GM12878 (cell line): ENCODE data around the gene EP400. TPM values are rescaled to one million over a fixed set of nuclear protein-coding genes. Genes with fewer than 3 reads are reported as not detected.

ENCODE experiments used
- ATAC-seq: fragments of 200-7000 bp; cut with Tn5 transposase; 3 replicates; pipeline ENCODE4 v1.9.1; 2020; ENCODE audit warnings: mild to moderate bottlenecking, moderate library complexity
- BruUV-seq: library from RNA; stranded (reverse); fragments of 400-500 nt; replicated peaks from 2 replicates; lab custom pipeline; 2021; lab: Mats Ljungman, UMichigan
- CTCF ChIA-PET: fragments of 300-600 bp; sonication (Branson Sonifier 250); formaldehyde crosslinking; extraction: SDS; loops from one replicate; lab custom pipeline; 2021; ENCODE audit warnings: inconsistent platforms; lab: Yijun Ruan, JAX
- POLR2A ChIA-PET: fragments of 350-600 bp; formaldehyde crosslinking; extraction: SDS; loops from one replicate; lab custom pipeline; 2021; ENCODE audit warnings: inconsistent platforms; lab: Charles Lee
- RAD21 ChIA-PET: fragments of 300-600 bp; sonication (Branson Sonifier 250); formaldehyde crosslinking; loops from one replicate; lab custom pipeline; 2023; ENCODE audit warnings: antibody characterized with exemption; ENCODE audit not compliant: unreplicated experiment; lab: Charles Lee
- SMC1A ChIA-PET: fragments of 300-600 bp; sonication (Branson Sonifier 250); formaldehyde crosslinking; loops from one replicate; lab custom pipeline; 2023; ENCODE audit not compliant: unreplicated experiment, uncharacterized antibody; lab: Charles Lee
- DNase-seq: peaks from one replicate; pipeline ENCODE4 v3.0.0-alpha.2; 2011; ENCODE audit warnings: low read depth, low spot score
- FAIRE-seq: peaks from 3 replicates; lab custom pipeline; 2011; peaks lifted over from hg19 to GRCh38; lab: Jason Lieb, UNC
- H2AFZ ChIP-seq: 2 replicates; pipeline ENCODE4 v1.6.0; 2011; ENCODE audit warnings: low read depth, low read length, control low read depth; ENCODE audit not compliant: control insufficient read depth
- H3K27ac ChIP-seq: 2 replicates; pipeline ENCODE4 v1.5.1; 2011; ENCODE audit warnings: control low read depth; ENCODE audit not compliant: control insufficient read depth, insufficient read depth
- H3K27me3 ChIP-seq, 2 experiments: replicated peaks in 1 of 2; 2 replicates each; pipeline versions ENCODE4 v1.6.0 to v1.6.1; 2011; ENCODE audit warnings: low read length in 1 of 2; ENCODE audit not compliant: control insufficient read depth in 2 of 2, insufficient read depth in 2 of 2
- H3K36me3 ChIP-seq, 2 experiments: 2 replicates each; pipeline ENCODE4 v1.5.1; 2011; ENCODE audit warnings: low read length in 1 of 2; ENCODE audit not compliant: control insufficient read depth in 2 of 2, insufficient read depth in 2 of 2
- H3K4me1 ChIP-seq: 2 replicates; pipeline ENCODE4 v1.6.1; 2011; ENCODE audit warnings: mild to moderate bottlenecking, low read length, moderate library complexity, mixed read lengths; ENCODE audit not compliant: control insufficient read depth, insufficient read depth
- H3K4me2 ChIP-seq: 2 replicates; pipeline ENCODE4 v1.6.0; 2011; ENCODE audit warnings: control low read depth; ENCODE audit not compliant: control insufficient read depth, insufficient read depth
- H3K4me3 ChIP-seq: fragments of 200-600 bp; sonication (generic); 2 replicates; pipeline ENCODE4 v1.5.1; 2016
- H3K79me2 ChIP-seq: 2 replicates; pipeline ENCODE4 v1.6.0; 2011; ENCODE audit warnings: low read length; ENCODE audit not compliant: control insufficient read depth, insufficient read depth
- H3K9ac ChIP-seq: 2 replicates; pipeline ENCODE4 v1.8.0; 2011; ENCODE audit warnings: low read length, control low read depth, mixed read lengths; ENCODE audit not compliant: control insufficient read depth, insufficient read depth
- H3K9me3 ChIP-seq: replicated peaks from 3 replicates; pipeline ENCODE4 v1.5.1; 2011; ENCODE audit warnings: mild to moderate bottlenecking, low read length; ENCODE audit not compliant: control insufficient read depth, insufficient read depth
- H4K20me1 ChIP-seq: 2 replicates; pipeline ENCODE4 v1.6.0; 2011; ENCODE audit not compliant: control insufficient read depth, insufficient read depth
- BMI1 ChIP-seq: fragments of 450-650 bp; IDR thresholded peaks from 2 replicates; pipeline ENCODE4 v1.6.1; 2016; ENCODE audit warnings: mild to moderate bottlenecking, moderate library complexity, borderline replicate concordance
- CHD1 ChIP-seq: IDR thresholded peaks from 2 replicates; pipeline ENCODE4 v1.6.1; 2012; ENCODE audit warnings: low read depth, low read length, improper control_type of control experiment
- E2F4 ChIP-seq: IDR thresholded peaks from 2 replicates; pipeline ENCODE4 v1.6.1; 2012; ENCODE audit warnings: low read depth, low read length, improper control_type of control experiment
- EED ChIP-seq: sonication (generic); IDR thresholded peaks from 2 replicates; pipeline ENCODE4 v1.6.1; 2016; ENCODE audit warnings: antibody characterized with exemption, low read depth
- IKZF2 ChIP-seq, 2 experiments: fragments of 450-650 bp; IDR thresholded peaks; 2 replicates each; pipeline ENCODE4 v1.6.1; 2017; ENCODE audit warnings: mild to moderate bottlenecking in 2 of 2, moderate library complexity in 2 of 2
- NFYA ChIP-seq: IDR thresholded peaks from 2 replicates; pipeline ENCODE4 v1.6.1; 2011; ENCODE audit warnings: low read depth, mild to moderate bottlenecking, low read length, improper control_type of control experiment, borderline replicate concordance
- PML ChIP-seq: IDR thresholded peaks from 2 replicates; pipeline ENCODE4 v1.6.1; 2012; ENCODE audit warnings: low read length, inconsistent platforms
- RCOR1 ChIP-seq: conservative IDR thresholded peaks from 2 replicates; pipeline ENCODE4 v1.6.1; 2012; ENCODE audit warnings: low read depth, low read length, improper control_type of control experiment
- RELB ChIP-seq: fragments of 450-650 bp; IDR thresholded peaks from 2 replicates; pipeline ENCODE4 v1.6.1; 2017; ENCODE audit warnings: low read depth, mild to moderate bottlenecking, moderate library complexity
- SPI1 ChIP-seq: IDR thresholded peaks from 2 replicates; pipeline ENCODE4 v1.6.1; 2011; ENCODE audit warnings: low read depth, mild to moderate bottlenecking, low read length, moderate library complexity, borderline replicate concordance; ENCODE audit not compliant: insufficient read depth
- WGBS: methylation state at CpG from one replicate; pipeline ENCODE4 v1.1.6; 2016; ENCODE audit warnings: low lambda C conversion rate; ENCODE audit not compliant: insufficient replicate concordance, insufficient coverage; ENCODE audit errors: missing lambda C conversion rate; 5-methylcytosine and 5-hydroxymethylcytosine counted together
- in situ Hi-C: fragments of 300-500 bp; cut with MboI; formaldehyde crosslinking; loops from 9 replicates; pipeline ENCODE4 v1.14.3; 2018; ENCODE audit warnings: mixed read lengths
- intact Hi-C: fragments of 100-400 bp; cut with micrococcal nuclease; formaldehyde crosslinking; loops from one replicate; pipeline ENCODE4 v1.14.2; 2022; ENCODE audit not compliant: unreplicated experiment
- polyA plus RNA-seq, 11 experiments: library from polyadenylated mRNA; depleted of rRNA in 4 of 11; unstranded in 6 of 11; stranded (reverse) in 5 of 11; fragments of >200 nt; fragmentation: Nextera tagmentation in 4 of 11; fragmentation: Illumina TruSeq in 1 of 11; extraction: Ambion mirVana in 4 of 11; extraction: Trizol in 1 of 11; gene quantifications; 1 replicate in 1 of 11; 2 replicates in 10 of 11; pipeline versions ENCODE4 v1.2.1 to v1.2.3, GENCODE V29; 2011 to 2016; ENCODE audit warnings: inconsistent platforms in 2 of 11, missing spikeins in 2 of 11, low read depth in 1 of 11
- total RNA-seq, 4 experiments: library from RNA; depleted of rRNA in 3 of 4; stranded (reverse); fragments of >200 nt in 3 of 4; fragmentation: Illumina TruSeq in 1 of 4; extraction: Trizol in 1 of 4; gene quantifications; 2 replicates each; pipeline versions ENCODE4 v1.2.1 to v1.2.3, GENCODE V29; 2013 to 2021
- TF ChIP-seq, protein P1 (sequence below): fragments of 450-650 bp; IDR thresholded peaks from 2 replicates; pipeline ENCODE4 v1.6.1; 2017; ENCODE audit warnings: mild to moderate bottlenecking, moderate library complexity

EP400 gene
- total and polyA plus RNA-seq, 10 of the 15 experiments (the other 5 are each of a cell fraction or from before 2014, with no cell fraction given): 3.8 to 44.2 (median 8.4) TPM

DNA sequence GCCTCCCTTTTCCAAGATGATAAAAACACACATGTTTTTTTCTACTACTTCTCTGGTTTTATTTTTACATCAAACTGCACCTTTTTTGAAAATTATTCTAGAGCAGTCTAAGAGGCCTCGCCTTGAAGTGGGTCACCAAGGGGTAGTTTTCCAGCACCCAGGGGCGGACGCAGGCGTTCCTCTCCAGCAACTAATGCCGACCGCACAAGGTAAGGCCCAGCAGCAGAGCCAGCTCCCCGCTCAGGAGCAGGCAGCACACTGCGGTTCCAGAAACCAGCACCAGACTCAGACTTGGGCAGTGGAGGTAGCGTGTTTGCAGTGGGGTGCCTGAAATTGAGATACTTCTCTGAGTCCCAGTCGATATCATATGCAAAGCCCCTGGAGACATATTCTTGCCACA, 31.6 kb downstream of the EP400 start:
- in situ Hi-C loops (no loop called here), intact Hi-C loops (no loop called here)
- Histone ChIP-seq H3K9me3 (no peaks in the 10 kb centered on the region), H3K36me3 (peaks cover 21 to 22% of the 10 kb centered on the region in 2 experiments), H3K4me2 (no peak overlapping the region), H3K4me1 (no peaks in the 10 kb centered on the region), H3K27me3 (no peaks in the 10 kb centered on the region), H2AFZ (no peak overlapping the region), H3K4me3 (no peak overlapping the region), H4K20me1 (no peaks in the 10 kb centered on the region; the same call in 1 of the 2 replicates), H3K79me2 (no peaks in the 10 kb centered on the region), H3K27ac (no peak overlapping the region), H3K9ac (no peak overlapping the region)
- RAD21 ChIA-PET: no interaction called here
- SMC1A ChIA-PET: no interaction called here
- BruUV-seq: no TSS peak
- FAIRE-seq (no peak), DNase-seq (no peak), ATAC-seq (no peak)
- POLR2A ChIA-PET: no interaction called here
- CTCF ChIA-PET: no interaction called here
- 98% methylated on average over 10 of the region's 10 CpGs for WGBS
- TF ChIP-seq RELB: no peak
- TF ChIP-seq IKZF2 (IDR thresholded peaks at IDR 0.05): no peak
- no peak for TF ChIP-seq NFYA
- TF ChIP-seq, all 136 proteins: peak for 0

DNA sequence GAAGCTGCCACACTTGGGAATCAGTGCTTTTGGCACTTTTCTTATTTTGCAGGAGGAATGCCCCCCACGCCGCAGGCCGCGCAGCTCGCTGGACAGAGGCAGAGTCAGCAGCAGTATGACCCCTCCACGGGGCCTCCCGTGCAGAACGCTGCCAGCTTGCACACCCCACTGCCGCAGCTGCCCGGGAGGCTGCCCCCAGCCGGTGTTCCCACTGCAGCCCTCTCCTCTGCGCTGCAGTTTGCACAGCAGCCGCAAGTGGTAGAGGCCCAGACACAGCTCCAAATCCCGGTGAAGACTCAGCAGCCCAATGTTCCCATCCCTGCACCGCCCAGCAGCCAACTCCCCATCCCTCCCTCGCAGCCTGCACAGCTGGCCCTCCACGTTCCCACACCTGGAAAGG, 32.3 kb downstream of the EP400 start:
- no peaks in the 10 kb centered on the region for H3K27me3 ChIP-seq
- H3K79me2 ChIP-seq: no peaks in the 10 kb centered on the region
- ATAC-seq: no peak
- RAD21 ChIA-PET: no interaction called here
- POLR2A ChIA-PET: no interaction called here
- H4K20me1 ChIP-seq: no peaks in the 10 kb centered on the region; the same call in 1 of the 2 replicates
- no peak overlapping the region for H3K4me3 ChIP-seq
- H3K4me1 ChIP-seq: no peaks in the 10 kb centered on the region
- in situ Hi-C loops: no loop called here
- 93% methylated on average over 17 of the region's 17 CpGs for WGBS
- FAIRE-seq: no peak
- BruUV-seq: no TSS peak
- intact Hi-C loops: no loop called here
- H3K9ac ChIP-seq: no peak overlapping the region
- H3K4me2 ChIP-seq: no peak overlapping the region
- SMC1A ChIA-PET: no interaction called here
- DNase-seq: no peak
- no peak overlapping the region for H2AFZ ChIP-seq
- CTCF ChIA-PET: no interaction called here
- no peak overlapping the region for H3K27ac ChIP-seq
- H3K36me3 ChIP-seq: peaks cover 21 to 22% of the 10 kb centered on the region in 2 experiments
- no peaks in the 10 kb centered on the region for H3K9me3 ChIP-seq
- TF ChIP-seq E2F4 (no peak), PML (no peak), BMI1 (no peak), RCOR1 (no peak), EED (no peak), CHD1 (no peak), SPI1 (no peak)
- TF ChIP-seq, protein P1, sequence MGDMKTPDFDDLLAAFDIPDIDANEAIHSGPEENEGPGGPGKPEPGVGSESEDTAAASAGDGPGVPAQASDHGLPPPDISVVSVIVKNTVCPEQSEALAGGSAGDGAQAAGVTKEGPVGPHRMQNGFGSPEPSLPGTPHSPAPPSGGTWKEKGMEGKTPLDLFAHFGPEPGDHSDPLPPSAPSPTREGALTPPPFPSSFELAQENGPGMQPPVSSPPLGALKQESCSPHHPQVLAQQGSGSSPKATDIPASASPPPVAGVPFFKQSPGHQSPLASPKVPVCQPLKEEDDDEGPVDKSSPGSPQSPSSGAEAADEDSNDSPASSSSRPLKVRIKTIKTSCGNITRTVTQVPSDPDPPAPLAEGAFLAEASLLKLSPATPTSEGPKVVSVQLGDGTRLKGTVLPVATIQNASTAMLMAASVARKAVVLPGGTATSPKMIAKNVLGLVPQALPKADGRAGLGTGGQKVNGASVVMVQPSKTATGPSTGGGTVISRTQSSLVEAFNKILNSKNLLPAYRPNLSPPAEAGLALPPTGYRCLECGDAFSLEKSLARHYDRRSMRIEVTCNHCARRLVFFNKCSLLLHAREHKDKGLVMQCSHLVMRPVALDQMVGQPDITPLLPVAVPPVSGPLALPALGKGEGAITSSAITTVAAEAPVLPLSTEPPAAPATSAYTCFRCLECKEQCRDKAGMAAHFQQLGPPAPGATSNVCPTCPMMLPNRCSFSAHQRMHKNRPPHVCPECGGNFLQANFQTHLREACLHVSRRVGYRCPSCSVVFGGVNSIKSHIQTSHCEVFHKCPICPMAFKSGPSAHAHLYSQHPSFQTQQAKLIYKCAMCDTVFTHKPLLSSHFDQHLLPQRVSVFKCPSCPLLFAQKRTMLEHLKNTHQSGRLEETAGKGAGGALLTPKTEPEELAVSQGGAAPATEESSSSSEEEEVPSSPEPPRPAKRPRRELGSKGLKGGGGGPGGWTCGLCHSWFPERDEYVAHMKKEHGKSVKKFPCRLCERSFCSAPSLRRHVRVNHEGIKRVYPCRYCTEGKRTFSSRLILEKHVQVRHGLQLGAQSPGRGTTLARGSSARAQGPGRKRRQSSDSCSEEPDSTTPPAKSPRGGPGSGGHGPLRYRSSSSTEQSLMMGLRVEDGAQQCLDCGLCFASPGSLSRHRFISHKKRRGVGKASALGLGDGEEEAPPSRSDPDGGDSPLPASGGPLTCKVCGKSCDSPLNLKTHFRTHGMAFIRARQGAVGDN: no peak
